Ramos (cell line): ENCODE data around the gene KIRREL2.
"Not testable (repeated sequence)": the region's sequence is repeated elsewhere in the genome, so short reads cannot be mapped to it uniquely, and the experiment has no call there.

Experiments used
- in situ Hi-C: fragments of 300-500 bp; cut with MboI; formaldehyde crosslinking; loops from one replicate; pipeline ENCODE4 v1.14.3; 2022; ENCODE audit warnings: low sequenced_read_pairs; ENCODE audit not compliant: unreplicated experiment

The KIRREL2 gene

DNA sequence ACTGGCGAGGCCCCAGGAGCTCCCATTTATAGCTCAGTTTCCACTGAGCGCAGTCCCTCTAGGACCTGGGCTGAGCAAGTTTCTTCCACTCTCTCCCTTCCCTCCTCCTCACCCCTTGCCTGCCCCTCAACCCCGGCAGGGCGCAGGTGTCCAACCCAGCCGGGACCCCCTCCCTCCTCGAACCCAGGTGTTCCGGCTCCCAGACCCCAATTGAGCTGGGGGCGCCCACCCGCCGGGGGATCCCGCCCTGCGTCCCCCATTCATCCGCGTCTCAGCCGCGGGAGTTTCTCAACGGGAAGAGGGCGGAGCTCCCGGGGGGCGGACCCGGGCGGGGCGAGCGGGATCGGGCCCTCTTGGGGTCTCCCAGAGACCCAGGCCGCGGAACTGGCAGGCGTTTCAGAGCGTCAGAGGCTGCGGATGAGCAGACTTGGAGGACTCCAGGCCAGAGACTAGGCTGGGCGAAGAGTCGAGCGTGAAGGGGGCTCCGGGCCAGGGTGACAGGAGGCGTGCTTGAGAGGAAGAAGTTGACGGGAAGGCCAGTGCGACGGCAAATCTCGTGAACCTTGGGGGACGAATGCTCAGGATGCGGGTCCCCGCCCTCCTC, at the start of gene KIRREL2:
Gene KIRREL2, plus strand, starts transcription at position 366 of the 604 bp plus-strand sequence. Its CDS starts 209 bp downstream, at position 575.
- in situ Hi-C loops = no loop called here

- in situ Hi-C loops = no loop called here
Measured at GRCh38 chr19:35807633-35808032, 49.1 kb upstream of the KIRREL2 start.

DNA sequence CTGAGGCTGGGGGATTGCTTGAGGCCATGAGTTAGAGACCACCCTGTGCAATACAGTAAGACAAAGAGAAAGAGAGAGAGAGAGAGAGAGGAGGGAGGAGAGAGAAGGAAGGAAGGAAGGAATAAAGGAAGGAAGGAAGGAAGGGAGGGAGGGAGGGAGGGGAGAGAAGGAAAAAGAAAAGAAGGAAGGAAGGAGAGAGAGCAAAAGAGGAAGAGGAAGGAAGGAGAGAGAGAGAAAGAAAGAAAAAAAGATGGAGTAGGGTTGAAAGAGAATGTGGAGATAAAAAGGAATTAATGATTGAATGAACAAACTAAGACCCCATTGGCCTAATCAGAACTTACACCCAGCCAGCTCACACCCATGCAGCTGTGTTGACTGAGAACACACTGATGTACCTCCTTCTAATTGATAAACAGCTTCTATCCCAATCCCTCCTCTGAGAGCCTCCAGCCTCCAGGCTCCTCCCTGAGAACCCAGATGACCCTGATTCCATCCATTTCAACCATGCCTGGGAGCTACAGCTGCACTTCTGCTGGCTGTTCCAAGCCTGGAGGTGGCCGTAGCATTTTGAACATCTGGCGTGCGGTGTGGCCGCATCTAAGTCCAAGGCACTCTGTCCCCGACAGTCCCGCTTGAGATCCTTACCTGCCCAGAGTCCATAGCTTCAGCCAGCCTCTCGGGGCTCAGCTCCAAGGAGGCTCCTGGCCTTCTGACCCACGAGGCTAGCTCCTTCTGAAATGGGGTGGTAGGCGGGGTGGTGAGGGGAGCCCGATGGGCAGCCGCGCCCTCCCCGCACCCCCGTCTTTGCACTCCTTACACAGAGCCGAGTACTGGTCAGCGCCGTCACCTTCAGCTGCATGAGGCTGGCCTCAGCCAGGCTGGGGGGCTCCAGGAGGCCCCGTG, 45.1 kb upstream of the KIRREL2 start:
- in situ Hi-C loops = no loop called here

DNA sequence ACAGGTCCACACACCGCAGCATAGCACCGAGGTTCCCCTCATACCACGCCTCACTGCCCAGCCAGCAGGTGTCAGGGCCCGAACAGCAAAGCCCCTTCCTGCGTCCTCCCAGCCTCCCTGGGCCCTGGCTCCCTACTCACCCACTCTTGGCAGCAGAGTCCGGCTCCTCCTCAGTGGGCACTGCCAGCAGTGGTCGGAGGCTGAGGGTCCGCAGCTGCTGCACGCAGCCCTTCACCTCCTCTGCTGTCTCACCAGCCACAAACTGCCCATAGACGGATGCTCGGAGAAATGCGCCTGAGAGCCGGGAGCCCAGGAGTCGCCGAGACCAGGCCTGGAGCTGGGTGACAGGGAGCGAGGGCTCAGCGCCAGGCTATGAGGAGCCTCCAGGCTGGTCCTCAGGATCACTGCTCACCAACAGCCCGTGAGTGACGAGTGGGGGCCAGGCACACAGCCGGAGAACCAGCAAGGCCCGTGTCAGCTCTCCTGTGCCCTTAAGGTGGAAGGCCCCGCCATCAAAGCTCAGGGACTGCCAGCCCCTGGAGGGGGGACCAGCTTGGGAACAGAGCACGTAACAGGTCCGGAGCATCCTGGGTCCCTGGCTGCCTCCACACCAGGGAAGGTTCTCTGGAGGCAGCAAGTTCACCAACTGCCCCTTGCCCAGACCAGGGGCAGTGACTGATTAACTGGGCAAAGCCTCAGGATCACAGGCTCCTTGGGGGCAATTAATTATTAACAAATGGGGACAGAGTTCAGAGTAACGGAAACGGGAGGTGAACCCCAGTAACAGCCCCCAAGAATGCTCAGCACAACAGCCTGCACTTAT, 44.3 kb upstream of the KIRREL2 start, which contains the start of gene PRODH2:
Gene PRODH2, minus strand, starts transcription at position 626 of the 823 bp plus-strand sequence. Its CDS starts 40 bp downstream, at position 586.
- in situ Hi-C loops = no loop called here

DNA sequence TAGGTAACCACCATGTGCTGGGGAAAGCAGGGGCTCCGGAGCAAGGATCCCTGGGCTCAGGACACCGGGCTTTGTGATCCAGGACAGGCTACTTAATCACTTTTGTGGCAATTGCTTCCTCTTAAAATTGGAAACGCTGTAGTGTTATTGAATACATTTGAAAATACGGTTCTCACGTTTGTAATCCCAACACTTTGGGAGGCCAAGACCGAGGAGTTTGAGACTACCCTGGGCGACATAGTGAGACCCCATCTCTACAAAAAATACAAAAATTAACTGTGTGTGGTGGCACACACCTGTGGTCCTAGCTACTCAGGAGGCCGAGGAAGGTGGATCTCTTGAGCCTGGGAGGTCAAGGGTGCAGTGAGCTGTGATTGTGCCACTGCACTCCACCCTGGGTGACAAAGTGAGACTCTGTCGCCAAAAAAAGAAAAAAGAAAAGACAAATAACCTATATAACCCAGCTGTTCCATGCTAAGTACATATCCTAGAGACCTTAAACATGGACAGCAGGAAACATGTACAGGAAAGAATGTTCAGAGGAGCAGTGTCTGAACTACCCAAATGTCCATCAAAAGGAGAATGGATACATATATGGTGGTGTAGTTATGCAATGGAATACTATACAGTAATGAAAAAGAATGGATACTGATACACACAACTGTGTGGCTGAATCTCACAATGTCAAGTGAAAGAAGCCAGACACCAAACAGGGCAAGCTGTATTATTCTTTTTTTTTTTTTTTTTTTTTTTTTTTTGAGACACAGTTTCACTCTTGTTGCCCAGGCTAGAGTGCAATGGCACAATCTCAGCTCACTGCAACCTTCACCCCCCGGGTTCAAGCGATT, 43.4 kb upstream of the KIRREL2 start:
- in situ Hi-C loops = no loop called here

GRCh38 chr19:35816262-35816661, 40.4 kb upstream of the KIRREL2 start:
- in situ Hi-C loops = no loop called here

- in situ Hi-C loops = no loop called here
Measured at GRCh38 chr19:35816846-35817245, 39.9 kb upstream of the KIRREL2 start.

DNA sequence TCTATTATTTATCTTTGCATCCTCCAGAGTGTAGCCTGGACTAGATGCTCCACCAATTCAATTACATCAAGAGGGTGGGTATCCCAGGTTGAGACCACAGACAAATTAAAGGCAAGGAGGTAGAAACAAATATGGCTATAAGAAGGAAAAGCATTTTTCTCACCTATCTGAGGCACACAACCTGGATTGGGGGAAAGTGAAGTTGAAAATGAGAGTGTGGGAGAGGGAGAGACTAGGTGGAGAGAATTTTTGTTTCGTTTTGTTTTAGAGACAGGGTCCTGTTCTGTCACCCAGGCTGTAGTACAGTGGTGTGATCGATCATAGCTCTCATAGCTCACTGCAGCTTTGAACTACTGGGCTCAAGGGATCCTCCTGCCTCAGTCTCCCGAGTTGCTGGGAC, 38.3 kb upstream of the KIRREL2 start:
- in situ Hi-C loops = no loop called here

- in situ Hi-C loops = no loop called here
Measured at GRCh38 chr19:35822579-35822978, 34.1 kb upstream of the KIRREL2 start.

- in situ Hi-C loops = no loop called here
Measured at GRCh38 chr19:35824150-35824549, 32.6 kb upstream of the KIRREL2 start.

- in situ Hi-C loops = no loop called here
Measured at GRCh38 chr19:35828692-35829301, 27.9 kb upstream of the KIRREL2 start.

GRCh38 chr19:35830986-35831385, 25.7 kb upstream of the KIRREL2 start:
- in situ Hi-C loops = no loop called here

GRCh38 chr19:35832054-35832453, 24.7 kb upstream of the KIRREL2 start:
- in situ Hi-C loops = no loop called here

DNA sequence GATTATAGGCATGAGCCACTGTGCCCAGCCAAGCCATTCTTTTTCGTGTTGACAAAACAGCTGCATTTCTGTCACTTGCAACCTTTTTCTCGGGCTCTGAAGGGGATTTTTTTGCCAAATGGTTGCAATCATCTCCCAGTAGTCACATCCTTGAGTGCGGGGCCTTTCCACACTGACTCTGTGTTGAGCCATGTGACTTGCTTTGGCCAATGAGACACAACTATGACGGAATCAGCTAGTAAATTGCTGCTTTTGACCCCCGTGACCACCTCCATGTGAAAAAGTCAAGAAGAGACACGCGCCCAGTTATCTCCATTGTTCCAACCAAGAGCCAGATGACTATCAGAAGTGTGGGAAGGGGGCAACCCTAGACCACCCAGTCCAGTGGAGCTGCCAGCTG, 22.7 kb upstream of the KIRREL2 start:
- in situ Hi-C loops = no loop called here

GRCh38 chr19:35836096-35836495, 20.6 kb upstream of the KIRREL2 start:
- in situ Hi-C loops = not testable (repeated sequence)

GRCh38 chr19:35841961-35842595, 14.6 kb upstream of the KIRREL2 start:
- in situ Hi-C loops = no loop called here

DNA sequence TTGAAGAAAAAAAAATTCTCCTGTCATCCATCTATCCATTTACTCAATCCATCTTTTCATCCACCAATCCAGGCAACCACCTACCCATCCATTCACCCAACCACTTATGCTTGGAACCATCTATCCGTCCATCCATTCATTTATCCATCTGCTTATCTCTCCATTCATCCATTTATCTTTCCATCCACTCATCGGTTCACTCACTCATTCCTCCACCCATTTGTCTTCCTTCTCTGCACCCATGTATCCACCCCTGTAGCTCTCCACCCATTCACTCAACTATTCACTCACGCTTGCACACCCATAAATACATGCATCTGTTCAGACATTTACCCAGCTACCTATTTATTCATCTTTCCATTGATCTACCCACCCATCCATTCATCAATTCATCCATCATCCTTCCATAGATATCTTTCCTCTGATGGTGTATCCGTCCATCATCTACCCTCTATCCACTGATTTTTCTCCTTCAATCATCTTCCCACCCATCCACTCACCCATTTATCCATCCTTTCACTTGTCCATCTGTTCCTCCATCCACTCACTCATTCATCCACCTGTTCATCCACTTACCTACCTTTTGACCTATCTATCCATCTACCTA, 13.9 kb upstream of the KIRREL2 start:
- in situ Hi-C loops = no loop called here

GRCh38 chr19:35843676-35844481, 12.8 kb upstream of the KIRREL2 start:
- in situ Hi-C loops = no loop called here
